Measurements from ENCODE around the gene WNT5A. TPM values are rescaled to one million over a fixed set of nuclear protein-coding genes. Genes with fewer than 3 reads are reported as not detected.

Gene WNT5A
- total RNA-seq, 1 donor from 2014 or later = 45.8 TPM

GRCh38 chr3:55431041-55431440, 56.1 kb downstream of the WNT5A start:
- no peaks in the 10 kb centered on the region for H3K27me3 ChIP-seq (ENCODE audit: insufficient read depth, low read length)
- Mint-ChIP-seq H3K4me1 (ENCODE audit: low read depth, unreplicated experiment) (no peaks in the 10 kb centered on the region), H3K9me3 (ENCODE audit: unreplicated experiment) (no peaks in the 10 kb centered on the region), H3K27me3 (ENCODE audit: low read depth, unreplicated experiment) (peaks cover 2% of the 10 kb centered on the region), H3K27ac (ENCODE audit: unreplicated experiment) (no peak overlapping the region), H3K4me3 (ENCODE audit: unreplicated experiment) (no peak overlapping the region), H3K36me3 (ENCODE audit: low read depth, unreplicated experiment) (no peaks in the 10 kb centered on the region)
- H2AFZ ChIP-seq (ENCODE audit: low read depth, low read length) = no peak overlapping the region
- FAIRE-seq (no peak), DNase-seq (ENCODE audit: low read depth) (no peak)
- no peaks in the 10 kb centered on the region for H3K9me3 ChIP-seq (ENCODE audit: insufficient read depth, low read depth, low read length)
- no peak overlapping the region for H3K9ac ChIP-seq (ENCODE audit: low read length)
- no peaks in the 10 kb centered on the region for H4K20me1 ChIP-seq (ENCODE audit: insufficient read depth, low read length)
- no peaks in the 10 kb centered on the region for H3K79me2 ChIP-seq (ENCODE audit: insufficient read depth, low read length)
- no peak overlapping the region for H3K4me2 ChIP-seq (ENCODE audit: low read length)
- TF ChIP-seq EZH2 (IDR thresholded peaks at IDR 0.05; ENCODE audit: insufficient read depth, low read length) = no peak
- TF ChIP-seq, protein P1, sequence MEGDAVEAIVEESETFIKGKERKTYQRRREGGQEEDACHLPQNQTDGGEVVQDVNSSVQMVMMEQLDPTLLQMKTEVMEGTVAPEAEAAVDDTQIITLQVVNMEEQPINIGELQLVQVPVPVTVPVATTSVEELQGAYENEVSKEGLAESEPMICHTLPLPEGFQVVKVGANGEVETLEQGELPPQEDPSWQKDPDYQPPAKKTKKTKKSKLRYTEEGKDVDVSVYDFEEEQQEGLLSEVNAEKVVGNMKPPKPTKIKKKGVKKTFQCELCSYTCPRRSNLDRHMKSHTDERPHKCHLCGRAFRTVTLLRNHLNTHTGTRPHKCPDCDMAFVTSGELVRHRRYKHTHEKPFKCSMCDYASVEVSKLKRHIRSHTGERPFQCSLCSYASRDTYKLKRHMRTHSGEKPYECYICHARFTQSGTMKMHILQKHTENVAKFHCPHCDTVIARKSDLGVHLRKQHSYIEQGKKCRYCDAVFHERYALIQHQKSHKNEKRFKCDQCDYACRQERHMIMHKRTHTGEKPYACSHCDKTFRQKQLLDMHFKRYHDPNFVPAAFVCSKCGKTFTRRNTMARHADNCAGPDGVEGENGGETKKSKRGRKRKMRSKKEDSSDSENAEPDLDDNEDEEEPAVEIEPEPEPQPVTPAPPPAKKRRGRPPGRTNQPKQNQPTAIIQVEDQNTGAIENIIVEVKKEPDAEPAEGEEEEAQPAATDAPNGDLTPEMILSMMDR (IDR thresholded peaks at IDR 0.05; ENCODE audit: insufficient read depth, low read depth, low read length) = no peak
- peaks cover 6% of the 10 kb centered on the region for H3K4me1 ChIP-seq (ENCODE audit: insufficient read depth, low read length)
- no peak overlapping the region for H3K4me3 ChIP-seq (ENCODE audit: insufficient read depth, low read depth, low read length)
- no peak overlapping the region for H3K27ac ChIP-seq (ENCODE audit: low read depth, low read length)
- H3K36me3 ChIP-seq (ENCODE audit: insufficient read depth, low read length) = no peaks in the 10 kb centered on the region

GRCh38 chr3:55427739-55428138, 59.4 kb downstream of the WNT5A start:
- Histone ChIP-seq H3K79me2 (ENCODE audit: insufficient read depth, low read length) (no peaks in the 10 kb centered on the region), H2AFZ (ENCODE audit: low read depth, low read length) (no peak overlapping the region), H3K4me1 (ENCODE audit: insufficient read depth, low read length) (peaks cover 6% of the 10 kb centered on the region), H3K9me3 (ENCODE audit: insufficient read depth, low read depth, low read length) (no peaks in the 10 kb centered on the region), H3K27me3 (ENCODE audit: insufficient read depth, low read length) (no peaks in the 10 kb centered on the region), H3K27ac (ENCODE audit: low read depth, low read length) (no peak overlapping the region), H3K4me3 (ENCODE audit: insufficient read depth, low read depth, low read length) (no peak overlapping the region), H3K9ac (ENCODE audit: low read length) (no peak overlapping the region), H3K4me2 (ENCODE audit: low read length) (no peak overlapping the region), H3K36me3 (ENCODE audit: insufficient read depth, low read length) (no peaks in the 10 kb centered on the region), H4K20me1 (ENCODE audit: insufficient read depth, low read length) (no peaks in the 10 kb centered on the region)
- Mint-ChIP-seq H3K4me1 (ENCODE audit: low read depth, unreplicated experiment) (no peaks in the 10 kb centered on the region), H3K36me3 (ENCODE audit: low read depth, unreplicated experiment) (no peaks in the 10 kb centered on the region), H3K9me3 (ENCODE audit: unreplicated experiment) (peaks cover 2% of the 10 kb centered on the region), H3K4me3 (ENCODE audit: unreplicated experiment) (no peak overlapping the region), H3K27ac (ENCODE audit: unreplicated experiment) (no peak overlapping the region), H3K27me3 (ENCODE audit: low read depth, unreplicated experiment) (peaks cover 2% of the 10 kb centered on the region)
- TF ChIP-seq EZH2 (IDR thresholded peaks at IDR 0.05; ENCODE audit: insufficient read depth, low read length) = no peak
- TF ChIP-seq, protein P1 (IDR thresholded peaks at IDR 0.05; ENCODE audit: insufficient read depth, low read depth, low read length) = no peak
- FAIRE-seq (no peak), DNase-seq (ENCODE audit: low read depth) (no peak)

DNA sequence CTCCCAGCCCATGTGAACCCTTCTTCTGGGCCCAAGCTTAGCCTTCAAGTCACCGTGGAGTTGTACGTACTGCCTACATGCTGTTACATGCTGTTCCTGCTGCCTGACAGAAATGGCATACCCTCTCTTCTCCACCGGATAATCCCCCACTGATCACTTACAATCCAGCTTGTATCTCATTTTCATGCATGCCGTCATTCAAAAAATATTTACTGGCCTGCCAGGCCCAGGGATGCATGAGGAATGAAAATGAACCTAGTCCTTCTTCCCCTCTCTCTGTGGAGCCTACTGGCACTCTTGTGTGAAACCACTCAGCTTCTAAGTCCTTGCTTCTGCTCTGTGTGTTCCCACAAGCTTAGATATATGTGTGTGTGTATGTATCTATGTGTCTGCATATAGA, 60.6 kb downstream of the WNT5A start:
- no peaks in the 10 kb centered on the region for H3K36me3 Mint-ChIP-seq (ENCODE audit: low read depth, unreplicated experiment)
- H2AFZ ChIP-seq (ENCODE audit: low read depth, low read length) = no peak overlapping the region
- TF ChIP-seq, protein P1 (IDR thresholded peaks at IDR 0.05; ENCODE audit: insufficient read depth, low read depth, low read length) = no peak
- TF ChIP-seq EZH2 (IDR thresholded peaks at IDR 0.05; ENCODE audit: insufficient read depth, low read length) = no peak
- peaks cover 2% of the 10 kb centered on the region for H3K9me3 Mint-ChIP-seq (ENCODE audit: unreplicated experiment)
- H3K9me3 ChIP-seq (ENCODE audit: insufficient read depth, low read depth, low read length) = no peaks in the 10 kb centered on the region
- peak overlapping the region; percentile 4 for H3K27ac ChIP-seq (ENCODE audit: low read depth, low read length)
- H3K4me2 ChIP-seq (ENCODE audit: low read length) = peak overlapping the region; percentile 34
- H3K79me2 ChIP-seq (ENCODE audit: insufficient read depth, low read length) = no peaks in the 10 kb centered on the region
- no peaks in the 10 kb centered on the region for H3K27me3 ChIP-seq (ENCODE audit: insufficient read depth, low read length)
- H3K4me1 ChIP-seq (ENCODE audit: insufficient read depth, low read length) = peaks cover 6% of the 10 kb centered on the region
- H3K9ac ChIP-seq (ENCODE audit: low read length) = peak overlapping the region; percentile 5
- no peaks in the 10 kb centered on the region for H4K20me1 ChIP-seq (ENCODE audit: insufficient read depth, low read length)
- DNase-seq (ENCODE audit: low read depth) (peak; percentile 49), FAIRE-seq (no peak)
- no peaks in the 10 kb centered on the region for H3K27me3 Mint-ChIP-seq (ENCODE audit: low read depth, unreplicated experiment)
- no peak overlapping the region for H3K4me3 ChIP-seq (ENCODE audit: insufficient read depth, low read depth, low read length)
- H3K4me3 Mint-ChIP-seq (ENCODE audit: unreplicated experiment) = no peak overlapping the region
- no peak overlapping the region for H3K27ac Mint-ChIP-seq (ENCODE audit: unreplicated experiment)
- no peaks in the 10 kb centered on the region for H3K4me1 Mint-ChIP-seq (ENCODE audit: low read depth, unreplicated experiment)
- no peaks in the 10 kb centered on the region for H3K36me3 ChIP-seq (ENCODE audit: insufficient read depth, low read length)

Data from astrocyte (in vitro differentiated cells and primary cell).